Limb (tissue), 2 donors: Measurements from ENCODE around the gene CDKN2AIPNL.
"Not testable (repeated sequence)": the region's sequence is repeated elsewhere in the genome, so short reads cannot be mapped to it uniquely, and the experiment has no call there.

Experiments used
- DNase-seq, 2 donors: peaks; one replicate each; pipeline ENCODE4 v3.0.0-alpha.2; 2016; ENCODE audit errors: extremely low spot score in 2 of 2

CDKN2AIPNL gene

GRCh38 chr5:134398609-134399155 is 13.0 kb downstream of the CDKN2AIPNL start:
- no peak for DNase-seq

GRCh38 chr5:134397196-134397595 is 14.5 kb downstream of the CDKN2AIPNL start:
- DNase-seq = no peak

DNA sequence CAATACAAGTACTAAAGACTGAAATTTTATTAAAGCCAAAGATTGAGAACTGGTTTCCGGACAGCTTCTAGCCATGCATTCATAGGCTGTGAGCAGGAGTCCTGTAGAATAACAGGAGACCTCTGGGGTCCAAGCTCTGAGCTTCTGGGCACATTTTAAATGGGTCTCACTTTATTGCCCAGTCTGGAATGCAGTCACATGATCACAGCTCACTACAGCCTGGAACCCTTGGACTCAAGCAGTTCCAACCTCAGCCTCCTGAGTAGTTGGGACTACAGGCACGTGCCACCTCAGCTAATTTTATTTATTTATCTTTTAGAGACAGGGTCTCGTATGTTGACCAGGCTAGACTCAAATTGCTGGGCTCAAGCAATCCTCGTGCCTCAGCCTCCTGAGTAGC is 15.4 kb downstream of the CDKN2AIPNL start:
- DNase-seq = no peak

GRCh38 chr5:134394932-134395331 is 16.7 kb downstream of the CDKN2AIPNL start:
- no peak for DNase-seq

- DNase-seq = no peak
Observed at GRCh38 chr5:134392301-134392700, 19.4 kb downstream of the CDKN2AIPNL start.

GRCh38 chr5:134387443-134387842 is 24.2 kb downstream of the CDKN2AIPNL start:
- no peak for DNase-seq

DNA sequence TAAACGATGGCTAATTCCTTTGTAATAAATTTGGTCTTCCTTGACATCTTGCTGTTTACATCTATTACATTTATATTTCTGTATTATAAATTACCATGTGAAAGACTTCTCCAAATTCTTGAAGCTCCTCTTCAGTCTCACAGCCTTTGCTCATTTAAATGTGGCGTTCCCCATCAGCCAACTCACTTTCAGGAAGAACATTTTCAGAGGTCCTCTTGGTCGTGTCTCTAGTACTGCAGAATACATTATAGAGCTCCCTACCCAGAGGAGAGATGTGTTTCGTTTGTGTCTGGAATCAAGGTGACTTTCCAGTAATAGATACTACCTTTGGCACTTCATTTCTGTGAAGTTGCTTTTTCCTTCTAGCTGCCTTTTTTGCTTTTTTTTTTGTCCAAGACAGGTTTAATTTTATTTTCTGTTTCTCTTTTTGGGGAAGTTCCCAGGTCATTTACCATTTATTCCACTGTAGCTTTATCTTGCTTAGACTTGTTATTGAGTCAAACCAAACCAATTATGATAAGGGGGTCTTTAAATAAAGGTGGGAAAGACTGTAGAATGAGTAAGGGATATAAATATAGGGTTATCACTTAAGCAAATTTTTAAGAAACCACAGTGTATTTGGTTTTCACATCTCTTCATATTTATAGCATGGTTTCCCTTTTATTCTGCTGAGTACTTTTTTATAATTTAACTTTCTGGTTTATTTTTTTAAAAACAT is 27.5 kb downstream of the CDKN2AIPNL start:
- DNase-seq = no peak

DNA sequence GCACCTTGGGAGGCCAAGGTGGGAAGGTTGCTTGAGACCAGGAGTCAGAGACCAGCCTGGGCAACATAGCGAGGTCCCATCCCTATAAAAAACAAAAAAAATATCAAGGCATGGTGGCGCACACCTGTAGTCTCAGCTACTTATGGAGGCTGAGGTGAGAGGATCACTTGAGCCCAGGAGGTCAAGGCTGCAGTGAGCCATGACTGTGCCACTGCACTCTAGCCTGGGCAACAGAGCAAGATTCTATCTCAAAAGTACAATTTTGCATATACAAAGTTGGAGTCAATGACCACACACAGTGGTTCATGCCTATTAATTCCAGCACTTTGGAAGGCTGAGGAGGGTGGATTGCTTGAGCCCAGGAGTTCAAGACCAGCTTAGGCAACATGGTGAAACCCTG is 29.5 kb downstream of the CDKN2AIPNL start:
- not testable (repeated sequence) for DNase-seq

DNA sequence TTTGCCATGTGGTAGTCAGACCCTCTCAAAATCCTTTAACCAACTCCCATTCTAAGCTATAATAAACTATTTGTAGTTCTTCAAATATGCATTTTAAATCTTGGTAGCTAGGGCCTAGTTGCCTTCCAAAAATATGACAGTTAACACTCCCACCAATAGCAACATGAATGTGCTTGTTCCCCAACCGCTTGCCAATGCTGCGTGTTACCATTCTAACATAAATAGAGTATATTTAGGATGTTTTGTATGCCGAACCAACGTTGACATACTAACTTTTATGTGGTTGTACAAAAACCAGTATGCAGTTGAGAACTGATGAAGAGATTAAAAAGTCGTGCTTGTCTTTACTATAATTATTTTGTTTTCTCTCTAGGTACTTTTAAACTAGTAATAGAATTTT is 31.3 kb downstream of the CDKN2AIPNL start:
- no peak for DNase-seq

- no peak for DNase-seq
Observed at GRCh38 chr5:134374232-134374631, 37.4 kb downstream of the CDKN2AIPNL start.

DNA sequence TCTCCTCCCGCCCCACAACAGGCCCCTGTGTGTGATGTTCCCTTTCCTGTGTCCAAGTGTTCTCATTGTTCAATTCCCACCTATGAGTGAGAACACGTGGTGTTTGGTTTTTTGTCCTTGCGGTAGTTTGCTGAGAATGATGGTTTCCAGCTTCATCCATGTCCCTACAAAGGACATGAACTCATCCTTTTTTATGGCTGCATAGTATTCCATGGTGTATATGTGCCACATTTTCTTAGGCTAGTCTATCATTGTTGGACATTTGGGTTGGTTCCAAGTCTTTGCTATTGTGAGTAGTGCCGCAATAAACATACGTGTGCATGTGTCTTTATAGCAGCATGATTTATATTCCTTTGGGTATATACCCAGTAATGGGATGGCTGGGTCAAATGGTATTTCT is 38.0 kb downstream of the CDKN2AIPNL start:
- DNase-seq = not testable (repeated sequence)

DNA sequence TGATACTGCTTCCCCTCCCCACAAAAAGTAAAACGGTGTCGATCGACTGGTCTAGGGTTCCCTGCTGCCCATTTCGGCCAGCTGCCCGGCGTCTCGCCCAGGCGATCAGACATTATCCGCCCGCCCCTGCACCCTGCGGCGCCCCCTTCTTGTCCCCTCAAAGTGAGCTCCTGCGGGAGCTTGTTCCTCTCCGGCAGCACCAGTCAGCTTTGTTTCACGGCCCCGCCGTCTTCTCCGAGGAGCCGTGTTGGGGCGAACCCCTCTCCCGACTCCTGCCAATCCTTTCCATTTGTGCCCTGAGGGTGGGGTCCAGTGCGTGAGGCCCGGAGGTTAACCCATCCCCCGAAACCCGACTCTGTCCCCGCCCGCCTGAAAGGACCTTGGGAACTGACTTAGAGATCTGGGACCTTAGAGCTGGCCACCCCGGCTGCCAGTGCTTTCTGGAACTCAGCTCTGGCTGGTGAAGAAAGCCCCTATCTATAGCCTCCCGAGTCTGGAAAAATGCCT is 39.8 kb downstream of the CDKN2AIPNL start:
- DNase-seq = peak; percentile 13 to 75

DNA sequence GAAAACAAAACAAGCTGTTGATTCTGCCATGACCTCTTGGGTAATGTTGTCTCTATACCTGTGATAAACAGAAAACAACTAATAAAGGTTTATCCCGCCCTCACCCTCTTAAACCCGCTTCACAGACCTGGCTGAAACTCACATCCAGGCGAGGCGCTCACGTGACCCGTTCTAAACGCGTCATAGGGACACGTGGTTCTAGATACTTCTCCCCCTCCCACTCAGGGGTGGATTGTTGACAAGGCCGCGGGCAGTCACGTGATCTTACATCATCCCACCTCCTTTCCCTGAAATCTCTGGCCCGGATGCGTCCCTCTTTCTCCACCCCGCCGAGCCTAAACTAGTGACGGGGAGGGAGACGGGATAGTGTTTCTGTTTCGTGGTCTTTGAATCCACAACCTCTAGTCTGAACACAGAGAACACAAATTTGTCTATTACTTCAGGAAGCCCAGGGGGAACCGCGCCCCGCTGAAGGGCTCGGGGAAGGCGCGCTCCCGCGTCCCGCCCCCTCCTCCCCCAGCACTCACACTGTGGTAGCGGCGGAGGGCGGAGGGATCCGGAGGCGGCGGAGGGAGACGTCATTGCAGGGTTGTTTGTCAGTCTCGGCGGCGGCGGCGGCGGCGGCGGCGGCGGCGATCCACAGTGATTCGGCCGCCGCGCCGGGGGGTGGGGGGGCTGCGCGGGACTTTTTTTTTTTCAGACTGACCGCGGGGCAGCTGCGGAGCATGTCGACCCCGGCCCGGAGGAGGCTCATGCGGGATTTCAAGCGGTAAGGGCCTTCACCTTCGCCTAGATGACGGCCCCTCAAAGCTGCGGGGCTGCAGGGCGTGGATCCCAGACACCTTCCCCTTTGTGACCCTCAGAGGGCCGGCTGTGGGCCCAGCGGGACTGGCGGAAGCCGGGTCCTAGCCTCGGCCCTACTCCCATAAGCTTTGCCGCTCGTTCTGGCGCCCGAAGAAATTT is 40.5 kb downstream of the CDKN2AIPNL start, which contains the start of gene UBE2B:
UBE2B (plus strand) TSS at position 699 of the 963 bp plus-strand sequence; CDS start at position 726, 27 bp downstream.
- peak; percentile 99 for DNase-seq

GRCh38 chr5:134370311-134370870 is 41.3 kb downstream of the CDKN2AIPNL start:
- no peak for DNase-seq

DNA sequence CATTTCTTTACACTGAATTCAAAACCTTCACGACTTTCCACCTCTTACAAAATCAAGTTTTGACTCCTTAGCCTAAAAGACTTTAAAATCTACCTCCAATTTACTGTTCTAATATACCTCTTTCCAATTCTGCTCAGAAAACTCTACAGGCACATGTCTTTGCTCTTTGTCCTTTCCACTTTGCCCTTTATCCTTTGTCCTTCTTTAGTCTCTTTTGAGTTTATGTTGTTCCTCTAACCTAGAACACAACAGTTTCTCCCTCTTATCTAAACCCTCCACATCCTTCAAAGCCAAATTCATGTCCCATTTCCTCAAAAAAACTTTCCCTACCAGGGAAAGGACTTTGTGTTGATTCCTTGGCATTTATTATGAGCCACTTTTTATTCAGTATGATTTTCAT is 46.1 kb downstream of the CDKN2AIPNL start:
- no peak for DNase-seq

DNA sequence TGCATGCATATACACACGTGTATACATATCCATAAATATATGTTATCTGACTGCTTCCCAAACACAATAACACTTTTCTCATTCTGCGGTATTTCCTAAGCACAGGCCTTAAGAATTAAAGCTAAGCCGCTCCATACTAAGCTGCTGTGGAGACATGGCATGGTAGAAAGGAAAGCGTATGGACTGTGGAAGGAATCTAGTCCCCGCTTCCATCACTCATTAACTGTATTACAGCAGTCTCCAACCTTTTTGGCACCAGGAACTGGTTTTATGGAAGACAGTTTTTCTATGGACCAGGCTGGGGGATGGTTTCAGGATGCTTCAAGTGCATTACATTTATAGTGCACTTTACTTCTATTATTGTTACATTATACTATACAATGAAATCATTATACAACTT is 56.0 kb downstream of the CDKN2AIPNL start:
- DNase-seq = no peak
